ENCODE measurements around the gene FRS2.
"Not testable (repeated sequence)": the region's sequence is repeated elsewhere in the genome, so short reads cannot be mapped to it uniquely, and the experiment has no call there.

DNA sequence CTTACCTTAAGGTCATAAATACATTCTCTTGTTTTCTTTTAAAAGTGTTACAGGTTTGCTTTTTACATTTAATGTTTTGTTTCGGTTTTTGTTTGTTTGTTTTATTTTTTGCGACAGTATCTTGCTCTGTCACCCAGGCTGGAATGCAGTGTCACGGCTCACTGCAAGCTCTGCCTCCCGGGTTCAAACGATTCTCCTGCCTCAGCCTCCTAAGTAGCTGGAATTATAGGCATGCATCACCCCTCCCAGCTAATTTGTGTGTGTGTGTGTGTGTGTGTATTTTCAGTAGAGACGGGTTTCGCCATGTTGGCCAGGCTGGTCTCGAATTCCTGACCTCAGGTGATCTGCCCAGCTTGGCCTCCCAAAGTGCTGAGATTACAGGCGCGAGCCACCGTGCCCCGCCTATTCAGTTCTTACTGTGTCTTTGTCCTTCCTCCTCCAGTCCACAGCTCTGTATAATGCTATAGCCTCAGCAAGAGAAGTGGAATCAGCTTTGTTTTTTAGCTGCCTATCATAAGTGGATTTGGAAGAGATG, 17.5 kb upstream of the FRS2 start:
- TF ChIP-seq, protein P1, sequence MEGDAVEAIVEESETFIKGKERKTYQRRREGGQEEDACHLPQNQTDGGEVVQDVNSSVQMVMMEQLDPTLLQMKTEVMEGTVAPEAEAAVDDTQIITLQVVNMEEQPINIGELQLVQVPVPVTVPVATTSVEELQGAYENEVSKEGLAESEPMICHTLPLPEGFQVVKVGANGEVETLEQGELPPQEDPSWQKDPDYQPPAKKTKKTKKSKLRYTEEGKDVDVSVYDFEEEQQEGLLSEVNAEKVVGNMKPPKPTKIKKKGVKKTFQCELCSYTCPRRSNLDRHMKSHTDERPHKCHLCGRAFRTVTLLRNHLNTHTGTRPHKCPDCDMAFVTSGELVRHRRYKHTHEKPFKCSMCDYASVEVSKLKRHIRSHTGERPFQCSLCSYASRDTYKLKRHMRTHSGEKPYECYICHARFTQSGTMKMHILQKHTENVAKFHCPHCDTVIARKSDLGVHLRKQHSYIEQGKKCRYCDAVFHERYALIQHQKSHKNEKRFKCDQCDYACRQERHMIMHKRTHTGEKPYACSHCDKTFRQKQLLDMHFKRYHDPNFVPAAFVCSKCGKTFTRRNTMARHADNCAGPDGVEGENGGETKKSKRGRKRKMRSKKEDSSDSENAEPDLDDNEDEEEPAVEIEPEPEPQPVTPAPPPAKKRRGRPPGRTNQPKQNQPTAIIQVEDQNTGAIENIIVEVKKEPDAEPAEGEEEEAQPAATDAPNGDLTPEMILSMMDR (conservative IDR thresholded peaks at IDR 0.05; ENCODE audit: low read depth, low read length) = not testable (repeated sequence)
- not testable (repeated sequence) for TF ChIP-seq POLR2A (IDR thresholded peaks at IDR 0.05; ENCODE audit: low read depth, low read length); RAD21 (IDR thresholded peaks at IDR 0.05; ENCODE audit: low read length); CEBPB (IDR thresholded peaks at IDR 0.05; ENCODE audit: low read depth, low read length); MAZ (IDR thresholded peaks at IDR 0.05; ENCODE audit: borderline replicate concordance, low read depth, low read length); RFX5 (IDR thresholded peaks at IDR 0.05; ENCODE audit: low read depth, low read length); BHLHE40 (IDR thresholded peaks at IDR 0.05; ENCODE audit: low read depth, low read length); MXI1 (IDR thresholded peaks at IDR 0.05; ENCODE audit: borderline replicate concordance, low read depth, low read length); MAFK (IDR thresholded peaks at IDR 0.05; ENCODE audit: low read depth, low read length)
- TF ChIP-seq, protein P2, sequence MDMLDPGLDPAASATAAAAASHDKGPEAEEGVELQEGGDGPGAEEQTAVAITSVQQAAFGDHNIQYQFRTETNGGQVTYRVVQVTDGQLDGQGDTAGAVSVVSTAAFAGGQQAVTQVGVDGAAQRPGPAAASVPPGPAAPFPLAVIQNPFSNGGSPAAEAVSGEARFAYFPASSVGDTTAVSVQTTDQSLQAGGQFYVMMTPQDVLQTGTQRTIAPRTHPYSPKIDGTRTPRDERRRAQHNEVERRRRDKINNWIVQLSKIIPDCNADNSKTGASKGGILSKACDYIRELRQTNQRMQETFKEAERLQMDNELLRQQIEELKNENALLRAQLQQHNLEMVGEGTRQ (IDR thresholded peaks at IDR 0.05; ENCODE audit: low read depth, low read length) = not testable (repeated sequence)
- TF ChIP-seq, protein P3, sequence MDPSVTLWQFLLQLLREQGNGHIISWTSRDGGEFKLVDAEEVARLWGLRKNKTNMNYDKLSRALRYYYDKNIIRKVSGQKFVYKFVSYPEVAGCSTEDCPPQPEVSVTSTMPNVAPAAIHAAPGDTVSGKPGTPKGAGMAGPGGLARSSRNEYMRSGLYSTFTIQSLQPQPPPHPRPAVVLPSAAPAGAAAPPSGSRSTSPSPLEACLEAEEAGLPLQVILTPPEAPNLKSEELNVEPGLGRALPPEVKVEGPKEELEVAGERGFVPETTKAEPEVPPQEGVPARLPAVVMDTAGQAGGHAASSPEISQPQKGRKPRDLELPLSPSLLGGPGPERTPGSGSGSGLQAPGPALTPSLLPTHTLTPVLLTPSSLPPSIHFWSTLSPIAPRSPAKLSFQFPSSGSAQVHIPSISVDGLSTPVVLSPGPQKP (IDR thresholded peaks at IDR 0.05; ENCODE audit: borderline replicate concordance, low read depth, low read length) = not testable (repeated sequence)
